HepG2 (cell line): ENCODE data around the gene SMTNL1. TPM values are rescaled to one million over a fixed set of nuclear protein-coding genes. Genes with fewer than 3 reads are reported as not detected.

Source experiments
- ATAC-seq: fragments of 200-7000 bp; cut with Tn5 transposase; 3 replicates; pipeline ENCODE4 v1.9.1; 2020; ENCODE audit warnings: mild to moderate bottlenecking, moderate library complexity
- BruUV-seq: library from RNA; stranded (reverse); fragments of 400-500 nt; replicated peaks from 2 replicates; lab custom pipeline; 2021; lab: Mats Ljungman, UMichigan
- CTCF ChIA-PET: fragments of 300-600 bp; formaldehyde crosslinking; extraction: SDS; loops from one replicate; lab custom pipeline; 2021; ENCODE audit warnings: low total read pairs, inconsistent platforms, low intra/inter-chr PET ratio; lab: Yijun Ruan, JAX
- POLR2A ChIA-PET: fragments of 350-600 bp; sonication (Branson Sonifier 250); formaldehyde crosslinking; loops from one replicate; lab custom pipeline; 2020; ENCODE audit warnings: antibody characterized with exemption, inconsistent platforms; lab: Yijun Ruan, JAX
- DNase-seq: peaks from one replicate; pipeline ENCODE4 v3.0.0-alpha.2; 2015; ENCODE audit warnings: low spot score
- FAIRE-seq: peaks from 3 replicates; lab custom pipeline; 2011; peaks lifted over from hg19 to GRCh38; lab: Jason Lieb, UNC
- H2AFZ ChIP-seq: one replicate; pipeline ENCODE4 v1.6.1; 2011; ENCODE audit warnings: low read length, inconsistent platforms
- H3K27ac ChIP-seq: fragments of 300-600 bp; 3 replicates; pipeline ENCODE4 v1.8.0; 2011; ENCODE audit warnings: mixed run types, mild to moderate bottlenecking, mixed read lengths, low read length, inconsistent platforms; ENCODE audit not compliant: insufficient read depth; ENCODE audit errors: extremely low read length
- H3K27me3 ChIP-seq, 2 experiments: fragments of 200-600 bp in 1 of 2; 2 replicates in 1 of 2; 3 replicates in 1 of 2; pipeline versions ENCODE4 v1.6.0 to v1.8.0; 2011; ENCODE audit warnings: low read length in 2 of 2, mild to moderate bottlenecking in 2 of 2, moderate library complexity in 2 of 2, inconsistent platforms in 1 of 2; ENCODE audit not compliant: insufficient read depth in 2 of 2, control insufficient read depth in 1 of 2
- H3K36me3 ChIP-seq, 2 experiments: fragments of 200-600 bp in 1 of 2; replicated peaks in 1 of 2; 2 replicates in 1 of 2; 3 replicates in 1 of 2; pipeline versions ENCODE4 v1.5.1 to v1.8.0; 2011; ENCODE audit warnings: low read length in 2 of 2, inconsistent platforms in 1 of 2; ENCODE audit not compliant: insufficient read depth in 2 of 2, control insufficient read depth in 1 of 2
- H3K4me1 ChIP-seq: 2 replicates; pipeline ENCODE4 v1.5.1; 2012; ENCODE audit warnings: low read length, inconsistent platforms; ENCODE audit not compliant: insufficient read depth
- H3K4me2 ChIP-seq: 2 replicates; pipeline ENCODE4 v1.6.0; 2011; ENCODE audit warnings: low read depth, low read length, inconsistent platforms
- H3K4me3 ChIP-seq, 3 experiments: fragments of 200-600 bp in 1 of 3; sonication (generic), shearing (Covaris generic) in 1 of 3; replicated peaks in 1 of 3; 2 replicates each; pipeline ENCODE4 v1.5.1; 2011 to 2016; ENCODE audit warnings: low read length in 3 of 3, inconsistent platforms in 2 of 3, low read depth in 2 of 3, mild to moderate bottlenecking in 2 of 3, control low read depth in 1 of 3, mixed read lengths in 1 of 3; ENCODE audit not compliant: insufficient read depth in 1 of 3
- H3K79me2 ChIP-seq: one replicate; pipeline ENCODE4 v1.6.1; 2011; ENCODE audit warnings: low read length, inconsistent platforms; ENCODE audit not compliant: insufficient read depth
- H3K9ac ChIP-seq: 2 replicates; pipeline ENCODE4 v1.6.0; 2011; ENCODE audit warnings: mild to moderate bottlenecking, low read depth, low read length, inconsistent platforms; ENCODE audit not compliant: insufficient read depth
- H3K9me3 ChIP-seq: 2 replicates; pipeline ENCODE4 v1.5.1; 2012; ENCODE audit warnings: mild to moderate bottlenecking, low read length
- H4K20me1 ChIP-seq: 2 replicates; pipeline ENCODE4 v1.6.0; 2011; ENCODE audit warnings: inconsistent platforms, mild to moderate bottlenecking, low read length, moderate library complexity; ENCODE audit not compliant: insufficient read depth
- EZH2 ChIP-seq: conservative IDR thresholded peaks from 2 replicates; pipeline ENCODE4 v1.6.1; 2012; ENCODE audit warnings: mild to moderate bottlenecking, low read depth, low read length, moderate library complexity
- HMGA1 ChIP-seq: sonication (generic); formaldehyde crosslinking; conservative IDR thresholded peaks from 2 replicates; pipeline ENCODE4 v1.4.0; 2020; ENCODE audit warnings: missing genetic modification reagents
- IKZF4 ChIP-seq: sonication (generic); formaldehyde crosslinking; IDR thresholded peaks from 2 replicates; pipeline ENCODE4 v1.5.1; 2020; ENCODE audit warnings: borderline replicate concordance, mild to moderate bottlenecking, low read depth, missing genetic modification reagents; ENCODE audit errors: not compliant biosample characterization
- KAT8 ChIP-seq: IDR thresholded peaks from 2 replicates; pipeline ENCODE4 v1.6.1; 2016; ENCODE audit warnings: missing genetic modification reagents, missing compliant biosample characterization
- ONECUT2 ChIP-seq: sonication (generic); formaldehyde crosslinking; IDR thresholded peaks from 2 replicates; pipeline ENCODE4 v1.4.0; 2020; ENCODE audit warnings: missing genetic modification reagents
- RBM22 ChIP-seq: fragments of 200-400 bp; formaldehyde crosslinking; optimal IDR thresholded peaks from 2 replicates; pipeline ENCODE3; 2017; ENCODE audit warnings: mild to moderate bottlenecking, low read length, moderate library complexity
- SP5 ChIP-seq: IDR thresholded peaks from 2 replicates; pipeline ENCODE4 v1.6.1; 2016; ENCODE audit warnings: low read depth, borderline replicate concordance
- ZNF121 ChIP-seq: sonication (generic); formaldehyde crosslinking; IDR thresholded peaks from 2 replicates; pipeline ENCODE4 v1.5.0; 2020; ENCODE audit warnings: mild to moderate bottlenecking, missing genetic modification reagents
- WGBS: methylation state at CpG from one replicate; pipeline ENCODE4 v1.1.6; 2017; ENCODE audit warnings: low lambda C conversion rate; 5-methylcytosine and 5-hydroxymethylcytosine counted together
- in situ Hi-C: cut with HindIII; loops from 2 replicates; pipeline ENCODE4 v1.10.0; 2017; ENCODE audit warnings: low pct_unique_long_range_greater_than_20kb; ENCODE audit not compliant: extremely low pct_ligation_motif_present
- intact Hi-C: fragments of 100-400 bp; cut with micrococcal nuclease; formaldehyde crosslinking; loops from one replicate; pipeline ENCODE4 v1.10.0; 2022; ENCODE audit not compliant: unreplicated experiment
- polyA plus RNA-seq, 8 experiments: library from polyadenylated mRNA; depleted of rRNA in 3 of 8; stranded (reverse) in 7 of 8; unstranded in 1 of 8; fragments of >200 nt; fragmentation: Illumina TruSeq in 4 of 8; extraction: Trizol in 4 of 8; gene quantifications; 2 replicates each; pipeline versions ENCODE4 v1.2.1 to v1.2.3, GENCODE V29; 2011 to 2016; ENCODE audit warnings: low read depth in 4 of 8, missing spikeins in 1 of 8, mixed read lengths in 1 of 8; ENCODE audit not compliant: insufficient read depth in 1 of 8
- total RNA-seq, 5 experiments: library from RNA; depleted of rRNA; stranded (reverse); fragments of >200 nt; fragmentation: Illumina TruSeq; extraction: Trizol; gene quantifications; 2 replicates each; pipeline ENCODE4 v1.2.3, GENCODE V29; 2016; ENCODE audit warnings: low read depth in 1 of 5

The SMTNL1 gene
- total and polyA plus RNA-seq, 2 of the 13 experiments (the other 11 are each of a cell fraction or from before 2014, with no cell fraction given) = 0.04 TPM; not detected in 1

DNA sequence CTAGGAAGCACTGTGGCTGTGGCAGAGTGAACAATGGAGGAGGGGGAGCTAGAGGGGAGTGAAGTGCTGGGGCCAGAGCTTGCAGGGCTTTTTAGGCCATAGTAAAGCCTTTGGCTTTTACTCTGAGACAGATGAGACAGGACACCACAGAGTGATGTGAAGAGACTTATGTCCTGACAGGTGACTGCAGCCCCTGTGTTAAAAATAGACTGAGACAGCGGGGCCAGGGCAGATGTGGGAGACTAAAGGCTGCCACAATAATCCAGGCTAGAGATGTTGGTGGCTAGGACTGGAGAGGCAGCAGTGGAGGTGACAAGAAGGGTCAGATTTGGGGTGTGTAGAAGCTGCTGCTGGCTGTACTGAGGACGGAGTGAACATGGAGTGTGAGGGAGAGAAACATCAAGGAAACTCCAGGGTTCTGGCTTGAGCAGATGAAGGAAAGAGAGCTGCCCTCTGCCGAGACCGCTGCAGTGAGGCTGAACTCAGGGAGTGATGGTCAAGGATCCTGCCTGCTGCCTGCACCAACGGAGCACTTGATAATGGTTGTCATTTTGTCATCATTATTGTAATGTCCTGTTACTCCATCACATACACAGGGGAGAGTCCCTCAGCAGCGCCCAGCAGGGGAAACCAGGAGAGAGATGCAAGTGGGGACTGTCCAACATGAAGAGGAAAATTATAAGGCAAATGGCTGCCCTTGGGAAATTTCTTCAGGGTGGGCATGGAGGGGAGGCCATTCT is 49.3 kb upstream of the SMTNL1 start:
- FAIRE-seq (no peak), DNase-seq (no peak), ATAC-seq (no peak)
- H3K27ac ChIP-seq = no peak overlapping the region
- no peak overlapping the region for H3K4me3 ChIP-seq
- no peaks in the 10 kb centered on the region for H3K27me3 ChIP-seq
- 100% methylated on average over 6 of the region's 6 CpGs for WGBS
- no peaks in the 10 kb centered on the region for H4K20me1 ChIP-seq
- in situ Hi-C loops = no loop called here
- H3K79me2 ChIP-seq = no peaks in the 10 kb centered on the region
- H3K36me3 ChIP-seq = peaks cover 55 to 85% of the 10 kb centered on the region in 2 experiments
- peaks cover 3% of the 10 kb centered on the region for H3K4me1 ChIP-seq
- TF ChIP-seq SP5 = no peak
- TF ChIP-seq ZNF121 (CRISPR knock-in tag) = no peak
- TF ChIP-seq IKZF4 (CRISPR knock-in tag) = no peak
- peak; percentile 20 for TF ChIP-seq RBM22
- TF ChIP-seq KAT8 = no peak
- no peak for TF ChIP-seq EZH2
- TF ChIP-seq HMGA1 (CRISPR knock-in tag) = no peak
- TF ChIP-seq ONECUT2 (CRISPR knock-in tag) = no peak
- no peak overlapping the region for H3K9ac ChIP-seq
- no peak overlapping the region for H2AFZ ChIP-seq
- intact Hi-C loops = no loop called here
- no peaks in the 10 kb centered on the region for H3K9me3 ChIP-seq
- no peak overlapping the region for H3K4me2 ChIP-seq
- CTCF ChIA-PET = no interaction called here
- BruUV-seq = no TSS peak
- POLR2A ChIA-PET = no interaction called here
